ENCODE results near the gene SAMD3. TPM values are rescaled to one million over a fixed set of nuclear protein-coding genes. Genes with fewer than 3 reads are reported as not detected.

The SAMD3 gene
- total RNA-seq, 2 experiments from 2014 or later: not detected

GRCh38 chr6:130190701-130191690, 31.8 kb downstream of the SAMD3 start:
- H3K79me2 ChIP-seq (ENCODE audit: insufficient read depth, low read depth, low read length): no peaks in the 10 kb centered on the region
- no peak overlapping the region for H2AFZ ChIP-seq (ENCODE audit: low read length)
- H3K4me1 ChIP-seq (ENCODE audit: insufficient read depth, low read length, poor library complexity, severe bottlenecking): no peaks in the 10 kb centered on the region
- TF ChIP-seq CTCF (conservative IDR thresholded peaks at IDR 0.05; ENCODE audit: low read length) (no peak), EZH2phosphoT487 (IDR thresholded peaks at IDR 0.05; ENCODE audit: borderline replicate concordance, low read depth, low read length) (no peak)
- H3K9me2 ChIP-seq (ENCODE audit: insufficient read depth, low read length): no peaks in the 10 kb centered on the region
- no peak overlapping the region for H3K4me2 ChIP-seq (ENCODE audit: low read length)
- H3K4me3 ChIP-seq (ENCODE audit: low read depth, low read length, poor library complexity, severe bottlenecking): no peak overlapping the region
- no peaks in the 10 kb centered on the region for H4K20me1 ChIP-seq (ENCODE audit: insufficient read depth, low read length)
- CTCF ChIA-PET (ENCODE audit: unreplicated experiment): no interaction called here
- no peaks in the 10 kb centered on the region for H3K36me3 ChIP-seq (ENCODE audit: insufficient read depth, low read length)
- BruUV-seq (replicated peaks): no TSS peak
- no peaks in the 10 kb centered on the region for H3K9me3 ChIP-seq (ENCODE audit: low read length)
- H3K27ac ChIP-seq (ENCODE audit: low read depth, low read length, poor library complexity, severe bottlenecking): no peak overlapping the region
- POLR2A ChIA-PET: interaction anchor here (0.6 kb wide), 2 partner anchors 13 to 22 kb away, joined by 3 read pairs; no protein-coding TSS in a partner anchor
- intact Hi-C loops (cut with micrococcal nuclease; ENCODE audit: unreplicated experiment): no loop called here
- DNase-seq (ENCODE audit: low spot score): no peak

GRCh38 chr6:130189531-130190397, 33.0 kb downstream of the SAMD3 start:
- no TSS peak for BruUV-seq (replicated peaks)
- Histone ChIP-seq H3K79me2 (ENCODE audit: insufficient read depth, low read depth, low read length) (no peaks in the 10 kb centered on the region), H3K4me3 (ENCODE audit: low read depth, low read length, poor library complexity, severe bottlenecking) (no peak overlapping the region), H3K36me3 (ENCODE audit: insufficient read depth, low read length) (no peaks in the 10 kb centered on the region), H3K27ac (ENCODE audit: low read depth, low read length, poor library complexity, severe bottlenecking) (no peak overlapping the region), H3K9me2 (ENCODE audit: insufficient read depth, low read length) (no peaks in the 10 kb centered on the region), H2AFZ (ENCODE audit: low read length) (no peak overlapping the region), H3K9me3 (ENCODE audit: low read length) (no peaks in the 10 kb centered on the region), H4K20me1 (ENCODE audit: insufficient read depth, low read length) (no peaks in the 10 kb centered on the region), H3K4me1 (ENCODE audit: insufficient read depth, low read length, poor library complexity, severe bottlenecking) (no peaks in the 10 kb centered on the region), H3K4me2 (ENCODE audit: low read length) (no peak overlapping the region)
- ChIA-PET CTCF (ENCODE audit: unreplicated experiment) (no interaction called here), POLR2A (interaction anchor here (0.5 to 1.1 kb wide), 3 partner anchors 11 to 143 kb away, joined by 3 read pairs; no protein-coding TSS in a partner anchor)
- intact Hi-C loops (cut with micrococcal nuclease; ENCODE audit: unreplicated experiment): no loop called here
- no peak for DNase-seq (ENCODE audit: low spot score)
- TF ChIP-seq CTCF (conservative IDR thresholded peaks at IDR 0.05; ENCODE audit: low read length): no peak

All from OCI-LY7 (cell line).